MM.1S (cell line): Measurements from ENCODE around the gene TMEM125.

ENCODE experiments used
- CTCF ChIP-seq: fragments of 300-600 bp; sonication (generic); IDR thresholded peaks from 2 replicates; pipeline ENCODE4 v1.5.1; 2016; ENCODE audit warnings: antibody characterized with exemption, low read length, mixed read lengths
- EZH2 ChIP-seq: fragments of 300-600 bp; sonication (generic); optimal IDR thresholded peaks from 2 replicates; pipeline ENCODE3; 2017; ENCODE audit warnings: low read depth, mild to moderate bottlenecking, antibody characterized with exemption, low read length, mixed read lengths
- EZH2phosphoT487 ChIP-seq: fragments of 300-600 bp; sonication (generic); IDR thresholded peaks from 2 replicates; pipeline ENCODE4 v1.6.1; 2018; ENCODE audit warnings: antibody characterized with exemption, low read length

- TF ChIP-seq CTCF (no peak), EZH2phosphoT487 (no peak), EZH2 (no peak)
Measured at GRCh38 chr1:43232074-43232473, 37.7 kb upstream of the TMEM125 start.
